SK-N-SH (cell line): ENCODE measurements around the gene DNM2. TPM values are rescaled to one million over a fixed set of nuclear protein-coding genes. Genes with fewer than 3 reads are reported as not detected.

Experiments used
- CTCF ChIA-PET: fragments of 300-600, 350-600 bp; formaldehyde crosslinking; extraction: SDS; loops from one replicate; lab custom pipeline; 2021; lab: Yijun Ruan, JAX
- POLR2A ChIA-PET: fragments of 350-600 bp; sonication (Branson Sonifier 250); formaldehyde crosslinking; extraction: SDS; loops from one replicate; lab custom pipeline; 2020; ENCODE audit warnings: antibody characterized with exemption, inconsistent platforms; lab: Yijun Ruan, JAX
- DNase-seq: peaks from one replicate; pipeline ENCODE4 v3.0.0; 2012
- H2AFZ ChIP-seq: fragments of 200-600 bp; sonication (generic); 2 replicates; pipeline ENCODE4 v1.8.1; 2016; ENCODE audit warnings: antibody characterized with exemption, mild to moderate bottlenecking, low read depth
- H3F3A ChIP-seq: fragments of 200-600 bp; sonication (generic); replicated peaks from 2 replicates; pipeline ENCODE3; 2016; ENCODE audit warnings: antibody characterized with exemption, mild to moderate bottlenecking; ENCODE audit not compliant: insufficient read depth
- H3K27ac ChIP-seq, 2 experiments: fragments of 200-500 bp in 1 of 2; fragments of 200-600 bp in 1 of 2; sonication (Bioruptor generic) in 1 of 2; sonication (generic), shearing (Covaris generic) in 1 of 2; 2 replicates each; pipeline versions ENCODE4 v1.5.1 to v1.6.1; 2014 to 2016; ENCODE audit warnings: low read depth in 2 of 2, inconsistent platforms in 1 of 2, low read length in 1 of 2, mild to moderate bottlenecking in 1 of 2, mixed read lengths in 1 of 2
- H3K27me3 ChIP-seq: fragments of 200-600 bp; sonication (generic), shearing (Covaris generic); 2 replicates; pipeline ENCODE4 v1.6.1; 2016; ENCODE audit warnings: mixed run types; ENCODE audit not compliant: insufficient read depth
- H3K36me3 ChIP-seq, 2 experiments: fragments of 200-500 bp in 1 of 2; fragments of 200-600 bp in 1 of 2; sonication (Bioruptor generic) in 1 of 2; sonication (generic) in 1 of 2; replicated peaks in 1 of 2; 2 replicates each; pipeline versions ENCODE3 to v1.5.1; 2014 to 2016; ENCODE audit warnings: low read length in 1 of 2, mild to moderate bottlenecking in 1 of 2; ENCODE audit not compliant: insufficient read depth in 2 of 2, control insufficient read depth in 1 of 2
- H3K4me1 ChIP-seq, 2 experiments: fragments of 200-500 bp in 1 of 2; fragments of 200-600 bp in 1 of 2; sonication (Bioruptor generic) in 1 of 2; sonication (generic), shearing (Covaris generic) in 1 of 2; 2 replicates each; pipeline versions ENCODE4 v1.5.1 to v1.6.1; 2014 to 2016; ENCODE audit warnings: low read depth in 1 of 2, low read length in 1 of 2, mixed run types in 1 of 2; ENCODE audit not compliant: insufficient read depth in 2 of 2, control insufficient read depth in 1 of 2
- H3K4me2 ChIP-seq: fragments of 200-600 bp; sonication (generic), shearing (Covaris generic); 2 replicates; pipeline ENCODE4 v1.6.1; 2017; ENCODE audit warnings: mixed run types
- H3K4me3 ChIP-seq, 2 experiments: fragments of 200-500 bp in 1 of 2; fragments of 200-600 bp in 1 of 2; sonication (Bioruptor generic) in 1 of 2; sonication (generic), shearing (Covaris generic) in 1 of 2; 2 replicates each; pipeline versions ENCODE4 v1.5.1 to v1.8.1; 2014 to 2016; ENCODE audit warnings: low read depth in 2 of 2, inconsistent platforms in 1 of 2, low read length in 1 of 2, mild to moderate bottlenecking in 1 of 2, mixed read lengths in 1 of 2, moderate library complexity in 1 of 2
- H3K79me2 ChIP-seq: fragments of 200-600 bp; sonication (generic); 2 replicates; pipeline ENCODE4 v1.8.1; 2017; ENCODE audit warnings: mild to moderate bottlenecking; ENCODE audit not compliant: insufficient read depth
- H3K9ac ChIP-seq: fragments of 200-600 bp; sonication (generic); 2 replicates; pipeline ENCODE4 v1.6.1; 2017; ENCODE audit warnings: mixed run types
- H3K9me2 ChIP-seq: fragments of 200-600 bp; sonication (generic); 2 replicates; pipeline ENCODE4 v1.6.1; 2017; ENCODE audit warnings: mixed run types
- H3K9me3 ChIP-seq: fragments of 200-600 bp; sonication (generic); 2 replicates; pipeline ENCODE4 v1.6.1; 2017; ENCODE audit warnings: mixed run types, mild to moderate bottlenecking, moderate library complexity
- H4K20me1 ChIP-seq: fragments of 200-600 bp; sonication (generic); 2 replicates; pipeline ENCODE4 v1.6.1; 2017; ENCODE audit warnings: mild to moderate bottlenecking, mixed run types; ENCODE audit not compliant: insufficient read depth
- CHD2 ChIP-seq: fragments of 150-350 bp; IDR thresholded peaks from 2 replicates; pipeline ENCODE4 v1.6.1; 2018; ENCODE audit warnings: low read length; ENCODE audit not compliant: partially characterized antibody
- FOXJ3 ChIP-seq: sonication (generic); formaldehyde crosslinking; IDR thresholded peaks from 2 replicates; pipeline ENCODE4 v1.5.1; 2020; ENCODE audit warnings: mild to moderate bottlenecking, missing genetic modification reagents
- GABPA ChIP-seq: IDR thresholded peaks from 2 replicates; pipeline ENCODE4 v1.4.0; 2012; ENCODE audit warnings: low read depth, mild to moderate bottlenecking
- GATA2 ChIP-seq: sonication (generic); formaldehyde crosslinking; IDR thresholded peaks from 2 replicates; pipeline ENCODE4 v1.5.0; 2020; ENCODE audit warnings: mild to moderate bottlenecking, missing genetic modification reagents
- RAD21 ChIP-seq: IDR thresholded peaks from 2 replicates; pipeline ENCODE4 v1.6.1; 2012; ENCODE audit warnings: mild to moderate bottlenecking, low read length
- REST ChIP-seq: IDR thresholded peaks from 2 replicates; pipeline ENCODE4 v1.6.1; 2012; ENCODE audit warnings: mild to moderate bottlenecking, low read depth, low read length, moderate library complexity
- SMC3 ChIP-seq: IDR thresholded peaks from 2 replicates; pipeline ENCODE4 v1.6.1; 2012; ENCODE audit warnings: low read depth, low read length, improper control_type of control experiment
- TCF12 ChIP-seq: IDR thresholded peaks from 2 replicates; pipeline ENCODE4 v1.4.0; 2012
- TEAD4 ChIP-seq: IDR thresholded peaks from 2 replicates; pipeline ENCODE4 v1.4.0; 2012; ENCODE audit warnings: mild to moderate bottlenecking, borderline replicate concordance; ENCODE audit not compliant: insufficient read depth
- USF2 ChIP-seq: fragments of 150-350 bp; IDR thresholded peaks from 2 replicates; pipeline ENCODE4 v1.6.1; 2017; ENCODE audit warnings: antibody characterized with exemption, low read length, low read depth, borderline replicate concordance
- YY1 ChIP-seq: IDR thresholded peaks from 2 replicates; pipeline ENCODE4 v1.4.0; 2012; ENCODE audit warnings: low read depth, mild to moderate bottlenecking
- WGBS: methylation state at CpG from one replicate; pipeline ENCODE4 v1.1.6; 2017; ENCODE audit warnings: low lambda C conversion rate; 5-methylcytosine and 5-hydroxymethylcytosine counted together
- polyA plus RNA-seq, 3 experiments: library from polyadenylated mRNA; depleted of rRNA; stranded (reverse); fragments of >200 nt; gene quantifications; 2 replicates each; pipeline ENCODE4 v1.2.3, GENCODE V29; 2012
- TF ChIP-seq, protein P1 (sequence below): fragments of 150-350 bp; IDR thresholded peaks from 2 replicates; pipeline ENCODE4 v1.6.1; 2016; ENCODE audit warnings: mild to moderate bottlenecking, low read depth, low read length
- TF ChIP-seq, protein P2 (sequence below): IDR thresholded peaks from 2 replicates; pipeline ENCODE4 v1.4.0; 2012; ENCODE audit warnings: low read depth

DNM2 gene
- polyA plus RNA-seq, 1 of the 3 experiments (the other 2 are of a cell fraction), result 52.5 TPM

GRCh38 chr19:10694706-10695307, 23.1 kb upstream of the DNM2 start:
- H4K20me1 ChIP-seq, result peaks cover 53% of the 10 kb centered on the region

More at GRCh38 chr19:10694706-10695307, 23.1 kb upstream of the DNM2 start:
- peaks cover 7 to 22% of the 10 kb centered on the region in 2 experiments for H3K36me3 ChIP-seq
- H3K9me2 ChIP-seq, result no peaks in the 10 kb centered on the region
- H3K4me1 ChIP-seq, result peaks cover 0 to 10% of the 10 kb centered on the region in 2 experiments; a peak in 1 of 4 replicates
- no peaks in the 10 kb centered on the region for H3K27me3 ChIP-seq
- TF ChIP-seq, protein P1, sequence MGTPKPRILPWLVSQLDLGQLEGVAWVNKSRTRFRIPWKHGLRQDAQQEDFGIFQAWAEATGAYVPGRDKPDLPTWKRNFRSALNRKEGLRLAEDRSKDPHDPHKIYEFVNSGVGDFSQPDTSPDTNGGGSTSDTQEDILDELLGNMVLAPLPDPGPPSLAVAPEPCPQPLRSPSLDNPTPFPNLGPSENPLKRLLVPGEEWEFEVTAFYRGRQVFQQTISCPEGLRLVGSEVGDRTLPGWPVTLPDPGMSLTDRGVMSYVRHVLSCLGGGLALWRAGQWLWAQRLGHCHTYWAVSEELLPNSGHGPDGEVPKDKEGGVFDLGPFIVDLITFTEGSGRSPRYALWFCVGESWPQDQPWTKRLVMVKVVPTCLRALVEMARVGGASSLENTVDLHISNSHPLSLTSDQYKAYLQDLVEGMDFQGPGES, result no peak
- TF ChIP-seq FOXJ3 (CRISPR knock-in tag) (no peak), CHD2 (no peak), TEAD4 (no peak), TCF12 (no peak), USF2 (no peak), GABPA (no peak), SMC3 (no peak), GATA2 (CRISPR knock-in tag) (no peak), YY1 (no peak), REST (no peak), RAD21 (no peak)
- TF ChIP-seq, protein P2, sequence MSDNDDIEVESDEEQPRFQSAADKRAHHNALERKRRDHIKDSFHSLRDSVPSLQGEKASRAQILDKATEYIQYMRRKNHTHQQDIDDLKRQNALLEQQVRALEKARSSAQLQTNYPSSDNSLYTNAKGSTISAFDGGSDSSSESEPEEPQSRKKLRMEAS, result no peak
- H3K27ac ChIP-seq, result no peak overlapping the region
- no peaks in the 10 kb centered on the region for H3K9me3 ChIP-seq
- ChIA-PET CTCF (interaction anchor here (1.2 to 9.3 kb wide), 7 partner anchors 12 to 112 kb away, joined by 3 to 163 read pairs (median 5); partner anchors contain the start of gene DNM2), POLR2A (interaction anchor here (1.2 to 1.4 kb wide), 2 partner anchors 39 to 141 kb away, joined by 4 to 7 read pairs; partner anchors contain the start of gene TMED1)
- no peak overlapping the region for H2AFZ ChIP-seq
- H3F3A ChIP-seq, result peaks cover 39% of the 10 kb centered on the region
- no peak overlapping the region for H3K9ac ChIP-seq
- no peak for DNase-seq
- 25% methylated on average over 14 of the region's 16 CpGs for WGBS
- H3K4me3 ChIP-seq, result peak overlapping the region in 1 of 2 experiments; percentile 63; a peak in 3 of 4 replicates
- peak overlapping the region; percentile 89 for H3K4me2 ChIP-seq
- H3K79me2 ChIP-seq, result no peaks in the 10 kb centered on the region
